Astrocyte (in vitro differentiated cells and primary cell): ENCODE data around the gene HIVEP2.

ENCODE experiments used
- CTCF ChIP-seq: IDR thresholded peaks from 2 replicates; pipeline ENCODE4 v1.5.1; 2011; ENCODE audit warnings: low read depth, mild to moderate bottlenecking, inconsistent platforms, low read length, moderate library complexity; ENCODE audit not compliant: insufficient read depth
- EZH2 ChIP-seq: IDR thresholded peaks from 2 replicates; pipeline ENCODE4 v1.6.1; 2012; ENCODE audit warnings: mild to moderate bottlenecking, low read length, inconsistent platforms; ENCODE audit not compliant: insufficient read depth

- TF ChIP-seq CTCF (peak; percentile 32), EZH2 (no peak)
These were observed 2.2 kb downstream of the HIVEP2 start for GRCh38 chr6:142942805-142943227.
